Activated naive CD8-positive, alpha-beta T cell treated with anti-CD3 and anti-CD28 coated beads, Interleukin-2, amount 10 ng/mL, durations not matched to agents 7 days and 5 days (primary cell): ENCODE measurements around the gene RAPSN. TPM values are rescaled to one million over a fixed set of nuclear protein-coding genes. Genes with fewer than 3 reads are reported as not detected.

ENCODE experiments used
- ATAC-seq: fragments of 150-1000 bp; cut with Tn5 transposase; one replicate; pipeline ENCODE4 v1.10.0; 2021; ENCODE audit warnings: low read depth, moderate library complexity
- POLR2A ChIA-PET: fragments of 350-600 bp; sonication (Branson Sonifier 250); formaldehyde crosslinking; loops from one replicate; lab custom pipeline; 2021; ENCODE audit warnings: antibody characterized with exemption; lab: Charles Lee
- DNase-seq: peaks from one replicate; pipeline ENCODE4 v3.0.0; 2021
- H3K27ac Mint-ChIP-seq: one replicate; pipeline ENCODE4 v1.8.0; 2022; ENCODE audit warnings: mild to moderate bottlenecking, mixed read lengths
- H3K27me3 Mint-ChIP-seq: one replicate; pipeline ENCODE4 v1.8.0; 2022; ENCODE audit warnings: mild to moderate bottlenecking, moderate library complexity, mixed read lengths
- H3K36me3 Mint-ChIP-seq: one replicate; pipeline ENCODE4 v1.8.0; 2021; ENCODE audit warnings: mild to moderate bottlenecking, mixed read lengths
- H3K4me1 Mint-ChIP-seq: one replicate; pipeline ENCODE4 v1.8.0; 2021; ENCODE audit warnings: mixed read lengths
- H3K4me3 Mint-ChIP-seq: one replicate; pipeline ENCODE4 v1.8.0; 2022; ENCODE audit warnings: mild to moderate bottlenecking, moderate library complexity, mixed read lengths
- H3K9me3 Mint-ChIP-seq: one replicate; pipeline ENCODE4 v1.8.0; 2021; ENCODE audit warnings: mixed read lengths
- total RNA-seq, 2 experiments: library from RNA; stranded (reverse); gene quantifications; one replicate each; pipeline ENCODE4 v1.2.3, GENCODE V29; 2021

Gene RAPSN
- total RNA-seq, 2 experiments from 2014 or later = 0.42 to 0.91 TPM

GRCh38 chr11:47393163-47394049 is 55.5 kb downstream of the RAPSN start:
- H3K4me1 Mint-ChIP-seq = peaks cover 19% of the 10 kb centered on the region
- peaks cover 3% of the 10 kb centered on the region for H3K27me3 Mint-ChIP-seq
- H3K4me3 Mint-ChIP-seq = no peak overlapping the region
- no peaks in the 10 kb centered on the region for H3K9me3 Mint-ChIP-seq
- POLR2A ChIA-PET = interaction anchor here (0.6 to 1.3 kb wide), 3 partner anchors 33 to 320 kb away, joined by 3 to 4 read pairs (median 3); partner anchors contain the start of genes DDB2 and PSMC3
- ATAC-seq (no peak), DNase-seq (peak; percentile 34)
- H3K27ac Mint-ChIP-seq = peak overlapping the region; percentile 91
- H3K36me3 Mint-ChIP-seq = no peaks in the 10 kb centered on the region

- Mint-ChIP-seq H3K9me3 (no peaks in the 10 kb centered on the region), H3K4me3 (no peak overlapping the region), H3K27ac (no peak overlapping the region), H3K4me1 (peaks cover 19% of the 10 kb centered on the region), H3K27me3 (peaks cover 3% of the 10 kb centered on the region), H3K36me3 (no peaks in the 10 kb centered on the region)
- DNase-seq (no peak), ATAC-seq (no peak)
- POLR2A ChIA-PET = interaction anchor here (0.7 to 1.3 kb wide), 5 partner anchors 8 to 696 kb away, joined by 3 to 6 read pairs (median 4); partner anchors contain the start of genes DDB2 and PSMC3
Measured at GRCh38 chr11:47392546-47393162, 56.3 kb downstream of the RAPSN start.

GRCh38 chr11:47391711-47392432 is 57.1 kb downstream of the RAPSN start:
- no peak for ATAC-seq
- Mint-ChIP-seq H3K36me3 (no peaks in the 10 kb centered on the region), H3K27me3 (peaks cover 3% of the 10 kb centered on the region), H3K4me3 (no peak overlapping the region), H3K4me1 (peaks cover 19% of the 10 kb centered on the region), H3K9me3 (no peaks in the 10 kb centered on the region), H3K27ac (no peak overlapping the region)
- POLR2A ChIA-PET = interaction anchor here (0.7 to 2.8 kb wide), 5 partner anchors 8 to 697 kb away, joined by 4 to 16 read pairs (median 5); partner anchors contain the start of gene SPI1
- DNase-seq = no peak

GRCh38 chr11:47391077-47391583 is 57.8 kb downstream of the RAPSN start:
- Mint-ChIP-seq H3K36me3 (no peaks in the 10 kb centered on the region), H3K9me3 (no peaks in the 10 kb centered on the region), H3K4me3 (no peak overlapping the region), H3K4me1 (peaks cover 19% of the 10 kb centered on the region), H3K27me3 (peaks cover 3% of the 10 kb centered on the region), H3K27ac (no peak overlapping the region)
- ATAC-seq = no peak
- no peak for DNase-seq
- POLR2A ChIA-PET = interaction anchor here (1.2 to 2.8 kb wide), 2 partner anchors 8 to 13 kb away, joined by 4 to 16 read pairs; partner anchors contain the start of gene SPI1

GRCh38 chr11:47390422-47390760 is 58.5 kb downstream of the RAPSN start:
- peaks cover 3% of the 10 kb centered on the region for H3K27me3 Mint-ChIP-seq
- peaks cover 17% of the 10 kb centered on the region for H3K4me1 Mint-ChIP-seq
- ATAC-seq (no peak), DNase-seq (no peak)
- no peaks in the 10 kb centered on the region for H3K9me3 Mint-ChIP-seq
- no peak overlapping the region for H3K4me3 Mint-ChIP-seq
- no peak overlapping the region for H3K27ac Mint-ChIP-seq
- POLR2A ChIA-PET = interaction anchor here (1.2 to 2.8 kb wide), 2 partner anchors 9 to 12 kb away, joined by 4 to 16 read pairs; partner anchors contain the start of gene SPI1
- no peaks in the 10 kb centered on the region for H3K36me3 Mint-ChIP-seq

GRCh38 chr11:47389577-47390421 is 59.1 kb downstream of the RAPSN start:
- peaks cover 17% of the 10 kb centered on the region for H3K4me1 Mint-ChIP-seq
- DNase-seq (no peak), ATAC-seq (peak; percentile 27)
- peak overlapping the region; percentile 45 for H3K27ac Mint-ChIP-seq
- H3K4me3 Mint-ChIP-seq = peak overlapping the region; percentile 36
- H3K9me3 Mint-ChIP-seq = no peaks in the 10 kb centered on the region
- H3K27me3 Mint-ChIP-seq = peaks cover 3% of the 10 kb centered on the region
- POLR2A ChIA-PET = interaction anchor here (2.8 kb wide), 1 partner anchor 10 kb away, joined by 16 read pairs; no protein-coding TSS in a partner anchor
- H3K36me3 Mint-ChIP-seq = no peaks in the 10 kb centered on the region

GRCh38 chr11:47388697-47389576 is 60.0 kb downstream of the RAPSN start:
- H3K36me3 Mint-ChIP-seq = no peaks in the 10 kb centered on the region
- peak overlapping the region; percentile 45 for H3K27ac Mint-ChIP-seq
- H3K27me3 Mint-ChIP-seq = peaks cover 3% of the 10 kb centered on the region
- POLR2A ChIA-PET = interaction anchor here (2.8 kb wide), 1 partner anchor 10 kb away, joined by 16 read pairs; no protein-coding TSS in a partner anchor
- H3K4me1 Mint-ChIP-seq = peaks cover 13% of the 10 kb centered on the region
- ATAC-seq = no peak
- DNase-seq = no peak
- no peaks in the 10 kb centered on the region for H3K9me3 Mint-ChIP-seq
- peak overlapping the region; percentile 36 for H3K4me3 Mint-ChIP-seq

GRCh38 chr11:47387944-47388696 is 60.8 kb downstream of the RAPSN start:
- Mint-ChIP-seq H3K36me3 (no peaks in the 10 kb centered on the region), H3K9me3 (no peaks in the 10 kb centered on the region), H3K27ac (no peak overlapping the region), H3K27me3 (peaks cover 3% of the 10 kb centered on the region), H3K4me3 (no peak overlapping the region), H3K4me1 (peaks cover 13% of the 10 kb centered on the region)
- ATAC-seq (no peak), DNase-seq (no peak)
- POLR2A ChIA-PET = interaction anchor here (0.5 to 0.6 kb wide), 2 partner anchors 23 to 66 kb away, joined by 3 to 4 read pairs; no protein-coding TSS in a partner anchor
